Measurements from ENCODE around the gene AKT3.

Gene AKT3

GRCh38 chr1:243481101-243481500 is 368.9 kb downstream of the AKT3 start:
- no peak for DNase-seq

- DNase-seq: no peak
Measured at GRCh38 chr1:243477731-243478290, 372.2 kb downstream of the AKT3 start.

- no peak for DNase-seq
Measured at GRCh38 chr1:243475966-243476365, 374.1 kb downstream of the AKT3 start.

GRCh38 chr1:243474906-243475305 is 375.1 kb downstream of the AKT3 start:
- DNase-seq: no peak

DNA sequence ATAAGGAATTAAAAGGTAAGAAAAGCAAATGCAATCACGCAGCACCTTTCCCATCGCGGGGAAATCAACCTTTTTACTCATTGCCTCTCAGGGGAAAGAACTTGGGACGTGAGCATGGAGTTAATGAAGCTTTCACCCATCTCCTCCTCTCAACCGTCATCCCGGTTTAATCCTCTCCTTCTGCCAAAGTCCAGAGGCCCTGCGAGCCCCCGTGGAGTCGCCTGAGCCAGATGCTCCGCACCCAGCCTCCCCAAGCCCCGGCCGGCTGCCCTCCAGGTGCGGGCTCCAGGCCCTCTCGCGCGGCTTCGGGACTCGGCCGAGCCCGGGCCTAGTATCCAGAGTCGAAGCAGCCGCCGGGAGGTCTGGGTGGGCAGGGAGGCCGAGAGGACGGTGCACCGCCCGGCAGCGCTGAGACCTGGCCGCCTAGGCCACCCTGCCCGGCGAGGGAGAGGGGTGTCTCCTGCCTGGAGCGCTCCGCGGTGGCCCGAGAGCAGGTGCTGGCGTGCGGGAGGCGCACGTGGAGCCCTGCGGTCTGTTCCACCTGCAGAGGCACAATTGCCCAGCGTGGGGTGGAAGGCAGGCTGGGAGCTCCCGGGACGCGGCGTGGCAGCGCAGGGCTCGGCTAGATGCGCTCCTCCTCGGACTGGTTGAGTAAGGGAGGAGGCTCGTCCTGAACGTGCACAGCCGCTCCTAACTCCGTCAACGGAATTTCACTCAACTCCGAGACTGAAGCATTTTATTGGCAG is 375.7 kb downstream of the AKT3 start:
- no peak for DNase-seq

DNA sequence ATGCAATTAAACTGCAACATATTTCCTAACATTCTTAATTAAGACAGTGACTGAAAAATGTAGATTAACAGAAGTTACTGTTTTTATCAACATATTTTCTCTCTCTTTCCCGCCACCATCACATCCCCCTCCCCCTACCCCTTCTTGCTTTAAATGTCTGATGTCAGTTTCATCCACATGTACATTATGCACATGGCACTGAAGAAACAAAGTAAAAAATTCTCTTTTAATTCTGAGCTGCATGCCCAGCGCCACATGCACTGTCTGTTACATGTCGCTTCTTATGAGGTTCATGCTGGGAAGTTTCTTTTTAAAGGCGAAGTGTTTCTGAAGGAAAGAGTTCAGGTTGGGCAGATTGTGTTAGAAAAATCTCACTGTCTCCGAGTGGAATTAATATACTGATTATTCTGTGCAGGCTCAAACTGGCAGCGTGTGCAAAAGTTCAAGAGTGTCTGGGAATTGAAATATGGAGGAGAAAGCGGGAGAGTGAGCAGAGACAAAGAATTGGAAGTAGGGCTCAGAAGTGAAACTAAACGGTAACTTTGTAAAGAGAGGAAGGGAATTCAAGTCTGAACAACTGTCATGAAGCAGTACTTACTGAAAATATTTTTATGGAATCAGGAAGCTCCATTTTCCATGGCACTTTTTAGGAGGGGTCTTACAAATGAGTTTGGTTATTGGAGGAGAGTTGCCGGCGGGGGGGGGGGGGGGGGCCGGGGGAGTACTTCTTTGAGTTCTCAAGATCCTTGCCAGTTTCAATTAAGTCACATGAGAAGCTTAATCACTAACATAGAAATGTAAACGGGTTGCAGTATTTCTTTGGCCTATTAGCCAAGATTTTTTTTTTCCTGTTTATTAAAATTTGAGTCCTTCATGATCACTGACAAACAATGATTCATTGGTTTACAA is 376.6 kb downstream of the AKT3 start:
- no peak for DNase-seq

DNA sequence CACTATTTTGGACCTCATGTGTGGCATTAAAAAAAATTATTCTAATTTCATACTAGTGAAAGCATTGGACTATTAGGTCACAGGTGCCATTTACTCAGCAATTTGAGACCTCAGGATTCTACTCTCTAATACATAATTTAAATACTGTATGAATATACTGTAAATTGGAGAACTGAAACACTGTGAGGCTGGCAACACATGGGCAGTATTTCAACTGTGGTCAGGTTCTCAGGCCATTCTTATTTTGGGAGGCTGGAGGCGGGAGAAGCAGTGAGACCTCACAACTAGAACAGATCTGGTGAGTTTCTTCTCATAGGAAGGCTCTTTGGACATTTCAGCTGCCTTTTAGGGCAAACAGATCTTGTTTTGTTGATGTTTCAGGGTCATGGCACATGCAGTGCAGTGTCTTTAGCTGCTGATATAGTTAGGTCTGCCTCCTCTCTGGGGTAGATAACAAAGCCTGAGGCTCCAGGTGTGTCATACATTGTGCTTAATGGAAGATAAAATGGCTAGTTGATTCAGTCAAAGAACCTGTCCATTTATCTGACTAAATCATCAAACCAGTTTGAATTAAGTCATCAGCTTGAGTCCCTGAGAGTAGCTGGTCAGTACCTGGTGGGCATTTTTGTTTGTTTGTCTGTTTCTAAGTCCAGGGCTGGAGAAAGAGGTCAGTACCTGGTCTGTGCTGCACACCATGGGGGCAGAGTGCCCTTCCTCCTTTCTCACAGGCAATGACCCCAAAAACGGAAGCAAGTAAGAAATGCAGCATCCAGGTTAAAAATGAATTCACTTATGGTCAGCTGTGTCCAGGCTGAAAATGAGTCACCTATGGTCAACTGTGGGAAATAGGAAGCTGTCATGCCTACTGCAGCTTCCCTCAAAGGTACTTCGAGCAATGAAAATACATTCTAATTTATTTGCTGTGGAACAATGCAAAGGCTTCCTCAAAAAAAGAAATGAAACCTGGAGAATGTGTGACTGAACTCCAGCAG is 378.0 kb downstream of the AKT3 start:
- DNase-seq: no peak

DNA sequence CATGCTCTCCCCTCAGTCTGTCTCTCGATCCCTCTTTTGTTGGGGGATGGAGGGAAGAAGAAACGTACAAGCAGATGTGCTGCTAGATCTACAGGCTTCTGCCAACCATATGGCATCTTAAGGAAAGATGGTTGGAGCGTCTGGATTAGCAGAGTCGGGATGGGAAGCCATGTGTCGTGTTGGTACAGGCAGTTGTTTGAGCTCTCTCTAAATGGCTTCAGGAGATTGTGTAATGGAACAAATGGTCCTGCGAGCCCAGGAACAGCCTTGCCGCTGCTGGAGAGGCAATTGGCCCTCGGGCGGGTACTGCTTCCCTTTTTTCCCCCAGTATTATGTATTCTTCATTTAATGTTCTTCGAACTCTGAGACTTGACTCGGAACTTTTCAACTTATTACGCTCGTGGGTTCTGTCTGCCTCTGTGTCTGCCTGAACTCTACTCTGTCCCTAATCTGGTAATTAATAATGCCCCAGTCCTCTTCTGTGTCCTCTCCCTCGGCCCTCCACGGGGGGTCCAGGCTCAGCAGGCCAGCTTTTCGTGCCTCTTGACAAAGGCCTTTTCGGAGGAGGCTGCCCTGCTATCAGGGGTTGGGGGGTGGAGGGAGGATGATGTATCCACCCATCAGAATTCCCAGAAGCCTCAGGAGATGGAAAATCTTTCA is 378.9 kb downstream of the AKT3 start:
- DNase-seq: no peak

GRCh38 chr1:243470502-243470901 is 379.5 kb downstream of the AKT3 start:
- DNase-seq: no peak

DNA sequence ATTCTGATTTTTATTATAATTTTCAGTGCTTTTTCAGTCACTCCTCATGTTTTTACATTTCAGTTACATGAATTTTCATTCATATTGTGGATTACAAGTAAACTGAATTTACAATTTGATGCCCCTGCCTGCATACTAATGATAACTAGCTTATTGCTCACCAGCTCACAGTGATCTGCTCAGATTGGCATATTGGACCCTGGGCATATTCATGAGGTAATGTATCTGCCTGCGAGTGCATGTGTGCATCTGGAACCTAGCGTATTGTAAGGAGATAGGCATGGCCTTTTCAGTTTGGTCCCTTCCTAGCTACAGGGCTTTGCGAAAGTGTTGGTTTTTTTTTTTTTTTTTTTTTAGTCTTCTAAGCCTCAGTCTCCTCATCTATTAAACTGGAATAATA is 380.5 kb downstream of the AKT3 start:
- DNase-seq: no peak

DNA sequence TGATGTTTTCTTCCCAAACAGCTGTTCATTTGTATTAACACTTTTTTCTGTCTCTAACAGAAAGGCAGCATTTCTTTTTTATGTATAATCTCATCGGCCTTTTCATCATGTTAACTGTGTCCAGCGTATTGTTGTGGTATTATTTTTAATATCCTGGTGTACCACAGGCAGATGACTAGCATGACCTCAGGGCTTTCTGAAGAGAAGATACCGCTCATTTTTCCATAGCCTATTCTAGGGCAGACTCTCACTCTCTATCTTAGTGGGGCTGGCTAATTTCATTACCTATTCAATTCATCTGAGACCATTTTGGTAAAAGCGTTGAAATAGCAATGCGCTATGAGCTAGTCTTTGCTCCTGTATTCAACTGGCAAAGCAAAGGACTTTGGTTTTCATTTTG is 384.3 kb downstream of the AKT3 start:
- DNase-seq: no peak

- DNase-seq: no peak
Measured at GRCh38 chr1:243465081-243465480, 385.0 kb downstream of the AKT3 start.

GRCh38 chr1:243462929-243463697 is 386.9 kb downstream of the AKT3 start:
- no peak for DNase-seq

DNA sequence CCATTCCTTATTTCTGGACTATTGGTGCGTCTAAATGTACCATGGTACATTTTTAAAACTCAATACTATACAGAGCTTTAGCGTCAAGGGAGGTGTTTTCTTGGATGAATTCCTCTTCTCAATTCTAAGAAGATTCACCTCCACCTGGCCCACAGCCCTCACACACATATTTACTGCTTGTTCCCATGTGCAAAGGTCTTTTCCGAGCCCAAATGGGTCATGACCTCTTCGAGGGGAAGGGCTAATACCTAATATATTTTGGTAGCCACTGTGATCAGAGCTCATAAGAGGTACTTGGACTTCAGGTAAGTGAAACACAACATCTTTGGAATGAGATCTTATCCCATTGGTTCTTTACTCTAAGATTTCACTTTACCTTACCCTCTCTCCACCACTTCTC is 388.3 kb downstream of the AKT3 start:
- no peak for DNase-seq

GRCh38 chr1:243459059-243459458 is 391.0 kb downstream of the AKT3 start:
- DNase-seq: no peak

- no peak for DNase-seq
Measured at GRCh38 chr1:243457363-243457982, 392.6 kb downstream of the AKT3 start.

- no peak for DNase-seq
Measured at GRCh38 chr1:243455760-243456651, 394.0 kb downstream of the AKT3 start.

- DNase-seq: no peak
Measured at GRCh38 chr1:243454328-243454997, 395.6 kb downstream of the AKT3 start.

GRCh38 chr1:243452092-243452491 is 398.0 kb downstream of the AKT3 start:
- no peak for DNase-seq

Measured in stimulated activated CD4-positive, alpha-beta T cell treated with anti-CD3 and anti-CD28 coated beads, Interleukin-1b, Interleukin-23, amount 100 ng/mL, for 48 hours (primary cell).